GM19467 (cell line): ENCODE data around the gene EGFL7.
"Not testable (repeated sequence)": the region's sequence is repeated elsewhere in the genome, so short reads cannot be mapped to it uniquely, and the experiment has no call there.

ENCODE experiments used
- ATAC-seq: cut with Tn5 transposase; IDR thresholded peaks from one replicate; pipeline ENCODE4 v1.9.1; 2021; ENCODE audit warnings: mild to moderate bottlenecking, moderate library complexity; ENCODE audit not compliant: unreplicated experiment

Gene EGFL7

GRCh38 chr9:136624184-136624951, 38.3 kb upstream of the EGFL7 start:
- ATAC-seq, result no peak

GRCh38 chr9:136625101-136626065, 37.3 kb upstream of the EGFL7 start:
- no peak for ATAC-seq

- no peak for ATAC-seq
These were observed 36.5 kb upstream of the EGFL7 start for GRCh38 chr9:136626066-136626725.

GRCh38 chr9:136626740-136627642, 35.7 kb upstream of the EGFL7 start:
- ATAC-seq, result no peak

GRCh38 chr9:136627703-136628102, 35.0 kb upstream of the EGFL7 start:
- no peak for ATAC-seq

- ATAC-seq, result no peak
These were observed 34.4 kb upstream of the EGFL7 start for GRCh38 chr9:136628268-136628667.

GRCh38 chr9:136629001-136629878, 33.5 kb upstream of the EGFL7 start:
- ATAC-seq, result no peak

- ATAC-seq, result no peak
These were observed 32.6 kb upstream of the EGFL7 start for GRCh38 chr9:136629879-136630661.

- ATAC-seq, result no peak
These were observed 32.1 kb upstream of the EGFL7 start for GRCh38 chr9:136630662-136630992.

- no peak for ATAC-seq
These were observed 31.4 kb upstream of the EGFL7 start for GRCh38 chr9:136631038-136632000.

- ATAC-seq, result not testable (repeated sequence)
These were observed 30.6 kb upstream of the EGFL7 start for GRCh38 chr9:136632072-136632471.

GRCh38 chr9:136632491-136633106, 30.1 kb upstream of the EGFL7 start:
- not testable (repeated sequence) for ATAC-seq

- no peak for ATAC-seq
These were observed 27.8 kb upstream of the EGFL7 start for GRCh38 chr9:136634904-136635303.

- no peak for ATAC-seq
These were observed 22.3 kb upstream of the EGFL7 start for GRCh38 chr9:136640171-136641111.

GRCh38 chr9:136642439-136642921, 20.2 kb upstream of the EGFL7 start:
- ATAC-seq, result no peak
